ENCODE results near the gene HSPA9.

The HSPA9 gene

DNA sequence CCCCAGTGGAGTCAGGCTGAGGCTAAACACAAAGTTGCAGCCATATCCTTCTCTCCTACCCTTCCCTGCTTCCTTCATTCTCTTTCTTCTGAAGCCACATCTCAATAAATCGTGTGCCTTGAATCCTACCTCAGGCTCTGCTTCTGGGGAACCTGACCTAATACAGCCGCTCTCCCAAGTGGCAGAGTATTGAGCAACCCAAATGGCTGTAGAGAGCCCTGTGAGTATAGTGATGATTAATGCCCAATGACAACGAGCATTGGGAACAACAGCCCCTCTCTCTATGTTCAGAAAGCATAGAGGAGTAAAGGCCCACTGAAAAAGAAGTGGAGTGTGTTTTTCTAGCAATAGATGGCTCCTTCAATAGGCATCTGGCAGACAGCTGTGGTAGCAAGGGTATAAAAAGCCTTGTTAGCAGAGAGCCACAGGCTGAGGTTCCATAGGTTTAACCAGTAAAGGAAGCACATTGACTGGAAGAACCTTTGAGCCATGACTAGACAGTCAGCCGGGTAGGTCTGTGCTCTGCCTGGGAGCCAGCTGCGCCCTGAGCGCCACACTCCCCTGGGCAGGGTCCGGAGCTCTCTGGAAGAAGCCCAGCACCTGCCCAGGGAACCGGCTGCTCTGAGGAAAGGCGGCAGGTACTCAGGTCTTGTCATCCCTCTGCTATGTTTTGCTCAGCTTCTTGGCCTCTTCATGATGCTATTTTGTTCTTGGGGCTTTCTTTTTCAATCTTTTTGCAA, 22.6 kb upstream of the HSPA9 start:
- H3K9ac ChIP-seq: no peak overlapping the region
- H3K36me3 ChIP-seq (ENCODE audit: control insufficient read depth, insufficient read depth, low read length): no peaks in the 10 kb centered on the region
- H3K79me2 ChIP-seq: no peaks in the 10 kb centered on the region
- H3K9me3 ChIP-seq (ENCODE audit: control insufficient read depth, low read length): no peaks in the 10 kb centered on the region
- H3K4me2 ChIP-seq (ENCODE audit: low read length): no peak overlapping the region
- no peaks in the 10 kb centered on the region for H3K27me3 ChIP-seq (ENCODE audit: control insufficient read depth, insufficient read depth, low read length)
- peaks cover 5% of the 10 kb centered on the region for H3K4me1 ChIP-seq
- no peak overlapping the region for H3K27ac ChIP-seq
- TF ChIP-seq CTCF (IDR thresholded peaks at IDR 0.05): no peak
- H3K4me3 ChIP-seq (ENCODE audit: low read depth, low read length): no peak overlapping the region
- no peak overlapping the region for H2AFZ ChIP-seq

- Histone ChIP-seq H3K9me3 (ENCODE audit: control insufficient read depth, low read length) (no peaks in the 10 kb centered on the region), H2AFZ (no peak overlapping the region), H3K4me3 (ENCODE audit: low read depth, low read length) (no peak overlapping the region), H3K79me2 (no peaks in the 10 kb centered on the region), H3K4me1 (no peaks in the 10 kb centered on the region), H3K36me3 (ENCODE audit: control insufficient read depth, insufficient read depth, low read length) (no peaks in the 10 kb centered on the region), H3K4me2 (ENCODE audit: low read length) (no peak overlapping the region), H3K27me3 (ENCODE audit: control insufficient read depth, insufficient read depth, low read length) (no peaks in the 10 kb centered on the region), H3K9ac (no peak overlapping the region), H3K27ac (no peak overlapping the region)
- TF ChIP-seq CTCF (IDR thresholded peaks at IDR 0.05): no peak
Observed at GRCh38 chr5:138596105-138596881, 21.1 kb upstream of the HSPA9 start.

DNA sequence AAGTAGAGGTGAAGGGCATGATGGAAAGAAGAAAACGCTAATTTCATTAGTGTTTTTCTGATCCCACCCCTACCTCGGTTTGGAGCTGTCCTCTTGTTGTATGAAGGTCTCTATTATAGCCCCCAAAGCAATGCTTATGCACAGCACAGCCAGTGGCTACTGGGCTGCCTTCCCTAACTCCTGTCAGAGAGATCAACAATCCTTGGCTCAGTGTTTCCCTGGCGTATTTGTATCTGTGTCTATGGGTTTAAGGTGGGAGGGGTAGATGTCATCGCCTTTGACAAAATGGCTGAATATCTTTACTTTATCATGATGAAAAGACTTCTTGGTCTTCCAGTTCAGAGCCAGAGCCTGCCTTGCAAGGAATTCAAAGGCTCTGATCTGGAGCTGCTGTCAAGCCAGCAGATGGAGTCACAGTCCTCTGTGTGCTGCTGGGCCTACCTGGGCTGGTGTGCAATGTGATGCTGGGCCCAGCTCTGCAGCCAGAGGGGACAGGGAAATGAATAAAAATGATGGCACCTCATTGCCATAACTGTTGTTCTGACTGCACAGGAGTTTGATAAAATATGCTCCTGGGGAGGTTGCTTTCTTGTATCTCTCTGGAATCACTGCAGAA, 20.1 kb upstream of the HSPA9 start:
- H2AFZ ChIP-seq: no peak overlapping the region
- H3K27me3 ChIP-seq (ENCODE audit: control insufficient read depth, insufficient read depth, low read length): no peaks in the 10 kb centered on the region
- no peaks in the 10 kb centered on the region for H3K79me2 ChIP-seq
- peak; percentile 35 for TF ChIP-seq CTCF (IDR thresholded peaks at IDR 0.05)
- H3K9ac ChIP-seq: no peak overlapping the region
- H3K36me3 ChIP-seq (ENCODE audit: control insufficient read depth, insufficient read depth, low read length): no peaks in the 10 kb centered on the region
- H3K4me3 ChIP-seq (ENCODE audit: low read depth, low read length): no peak overlapping the region
- no peak overlapping the region for H3K4me2 ChIP-seq (ENCODE audit: low read length)
- H3K27ac ChIP-seq: no peak overlapping the region
- H3K9me3 ChIP-seq (ENCODE audit: control insufficient read depth, low read length): no peaks in the 10 kb centered on the region
- no peaks in the 10 kb centered on the region for H3K4me1 ChIP-seq

DNA sequence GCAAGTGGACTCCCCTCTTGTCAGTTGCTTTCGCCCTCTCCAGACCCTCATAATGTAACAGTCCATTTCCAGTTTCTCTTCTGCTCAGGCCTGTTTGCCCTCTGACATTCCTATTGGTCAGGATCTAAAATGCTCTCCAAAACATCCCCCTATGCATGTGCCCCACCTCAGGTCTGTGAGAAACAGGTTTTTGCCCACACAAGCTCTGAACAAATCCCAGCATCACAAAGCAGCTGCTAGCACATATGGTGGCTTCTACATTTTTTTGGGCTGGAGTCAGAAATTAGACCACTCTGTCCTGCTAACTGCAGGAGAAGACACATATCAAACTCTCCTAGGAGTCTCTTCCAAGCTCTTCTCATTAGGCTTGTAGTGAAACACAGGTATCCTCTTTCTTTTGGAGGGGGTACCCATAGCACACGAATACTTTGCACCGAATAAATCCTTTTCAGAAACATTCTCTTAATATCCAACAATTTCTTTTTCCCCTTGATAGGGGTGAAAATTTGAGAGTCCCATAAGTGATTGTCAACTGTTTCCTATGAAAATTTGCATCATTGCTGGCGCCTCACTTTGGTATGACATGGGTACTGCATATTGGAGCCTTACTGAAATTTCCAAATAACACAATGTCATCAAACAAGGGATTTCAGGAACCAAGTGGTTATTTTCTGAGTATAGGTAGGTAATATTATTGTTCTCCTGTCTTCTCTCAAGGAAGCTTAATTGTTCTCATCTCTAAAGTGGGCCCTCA, 19.3 kb upstream of the HSPA9 start:
- Histone ChIP-seq H3K4me2 (ENCODE audit: low read length) (no peak overlapping the region), H3K4me1 (no peaks in the 10 kb centered on the region), H2AFZ (no peak overlapping the region), H3K27me3 (ENCODE audit: control insufficient read depth, insufficient read depth, low read length) (no peaks in the 10 kb centered on the region), H3K27ac (no peak overlapping the region), H3K79me2 (no peaks in the 10 kb centered on the region), H3K4me3 (ENCODE audit: low read depth, low read length) (no peak overlapping the region), H3K9me3 (ENCODE audit: control insufficient read depth, low read length) (no peaks in the 10 kb centered on the region), H3K36me3 (ENCODE audit: control insufficient read depth, insufficient read depth, low read length) (no peaks in the 10 kb centered on the region), H3K9ac (no peak overlapping the region)
- TF ChIP-seq CTCF (IDR thresholded peaks at IDR 0.05): no peak

Data from parathyroid adenoma (tissue), 2 donors.